Adrenal gland (tissue), 12 donors: Measurements from ENCODE around the gene EPHA6. TPM values are rescaled to one million over a fixed set of nuclear protein-coding genes. Genes with fewer than 3 reads are reported as not detected.

Source experiments
- DNase-seq, 7 donors: peaks; one replicate each; pipeline ENCODE4 v3.0.0-alpha.2; 2019 to 2020
- H3K27ac ChIP-seq, 5 donors: fragments of 200-600 bp; sonication (generic) in 4 of 5; 1 replicate in 3 of 5; 2 replicates in 2 of 5; pipeline versions ENCODE4 v1.5.1 to v1.8.0; 2016 to 2020; ENCODE audit warnings: mild to moderate bottlenecking in 1 of 5
- H3K27me3 ChIP-seq: fragments of 200-600 bp; 2 replicates; pipeline ENCODE4 v1.8.0; 2021
- H3K36me3 ChIP-seq, 2 donors: fragments of 200-600 bp; replicated peaks in 1 of 2; 1 replicate in 1 of 2; 2 replicates in 1 of 2; pipeline versions ENCODE4 v1.5.1 to v1.8.0; 2018 to 2022
- H3K4me1 ChIP-seq, 2 donors: fragments of 200-600 bp; replicated peaks in 1 of 2; 1 replicate in 1 of 2; 2 replicates in 1 of 2; pipeline versions ENCODE4 v1.5.1 to v1.8.0; 2018 to 2021
- H3K4me3 ChIP-seq, 4 donors: fragments of 200-600 bp; sonication (generic) in 3 of 4; one replicate each; pipeline ENCODE4 v1.5.1; 2016 to 2018
- H3K9me3 ChIP-seq, 3 donors: fragments of 200-600 bp; sonication (generic) in 1 of 3; replicated peaks in 1 of 3; 1 replicate in 2 of 3; 2 replicates in 1 of 3; pipeline versions ENCODE4 v1.5.1 to v1.8.0; 2016 to 2021
- CTCF ChIP-seq, 6 experiments: fragments of 450-650 bp in 4 of 6; fragments of 200-600 bp in 2 of 6; sonication (generic) in 1 of 6; IDR thresholded peaks; 1 replicate in 5 of 6; 2 replicates in 1 of 6; pipeline versions ENCODE4 v1.5.1 to v1.8.0; 2016 to 2021; ENCODE audit warnings: antibody characterized with exemption in 6 of 6, mild to moderate bottlenecking in 2 of 6, moderate library complexity in 1 of 6
- POLR2A ChIP-seq, 2 donors: fragments of 450-650 bp; IDR thresholded peaks; one replicate each; pipeline ENCODE4 v1.6.1; 2017; ENCODE audit warnings: antibody characterized with exemption in 2 of 2, mild to moderate bottlenecking in 2 of 2, moderate library complexity in 1 of 2
- WGBS, 4 donors: extraction: QIAGEN DNeasy Blood & Tissue Kit in 2 of 4; methylation state at CpG; one replicate each; pipeline versions ENCODE4 v1.1.5 to v1.1.7; 2013 to 2017; 5-methylcytosine and 5-hydroxymethylcytosine counted together
- intact Hi-C, 2 donors: fragments of 100-400 bp; cut with DNase I; formaldehyde crosslinking; loops; one replicate each; pipeline versions ENCODE4 v1.14.1 to v1.15.0; 2022 to 2023
- polyA plus RNA-seq, 3 donors: library from polyadenylated mRNA; stranded (reverse); fragments of 200-250 nt in 2 of 3; fragments of 350-450 nt in 1 of 3; fragmentation: Illumina TruSeq in 1 of 3; extraction: RNeasy Lipid Tissue Mini Kit (QIAGEN cat#74804) in 1 of 3; gene quantifications; one replicate each; pipeline ENCODE4 v1.2.3, GENCODE V29; 2013 to 2014
- total RNA-seq, 9 donors: library from RNA; depleted of rRNA in 4 of 9; stranded (reverse); fragments of >200 nt in 4 of 9; fragments of 120-200 nt in 1 of 9; fragmentation: NEBNext Ultra II Directional in 1 of 9; extraction: Animal tissue kit (Norgen Biotek cat#: 25700) in 1 of 9; gene quantifications; one replicate each; pipeline versions ENCODE4 v1.1.0 to v1.2.4, GENCODE V29; 2013 to 2023
- donor health status: healthy with polysubstance abuse.
- donor health status: Bipolar disorder and iron deficiency.
- donor health status: DM: yes; HTN: yes; CAD: no.
- donor health status: DM: no; HTN: no; CAD: no.
- donor health status: DM: no; HTN: no; CAD: no.
- donor health status: DM: yes; HTN: yes; CAD: no.

EPHA6 gene
- total and polyA plus RNA-seq, 12 donors: 0.07 to 2.1 (median 0.07) TPM; not detected in 9

- DNase-seq: no peak
- Histone ChIP-seq H3K36me3 (no peaks in the 10 kb centered on the region), H3K27me3 (no peaks in the 10 kb centered on the region), H3K27ac (no peak overlapping the region), H3K4me3 (no peak overlapping the region), H3K4me1 (no peaks in the 10 kb centered on the region), H3K9me3 (no peaks in the 10 kb centered on the region)
- intact Hi-C loops: no loop called here
- TF ChIP-seq CTCF (IDR thresholded peaks at IDR 0.05) (no peak), POLR2A (IDR thresholded peaks at IDR 0.05) (no peak)
Observed at GRCh38 chr3:97177242-97177641, 362.8 kb downstream of the EPHA6 start.

GRCh38 chr3:97181704-97182103, 367.3 kb downstream of the EPHA6 start:
- DNase-seq: no peak
- Histone ChIP-seq H3K36me3 (no peaks in the 10 kb centered on the region), H3K4me1 (no peaks in the 10 kb centered on the region), H3K4me3 (no peak overlapping the region), H3K27ac (no peak overlapping the region), H3K27me3 (no peaks in the 10 kb centered on the region), H3K9me3 (no peaks in the 10 kb centered on the region)
- intact Hi-C loops: no loop called here
- WGBS, 4 donors: 37 to 44% (median 43%) methylated on average over 3 of the region's 3 CpGs
- TF ChIP-seq POLR2A (IDR thresholded peaks at IDR 0.05) (no peak), CTCF (IDR thresholded peaks at IDR 0.05) (no peak)

GRCh38 chr3:97187771-97188170, 373.4 kb downstream of the EPHA6 start:
- H3K9me3 ChIP-seq: no peaks in the 10 kb centered on the region
- TF ChIP-seq POLR2A (IDR thresholded peaks at IDR 0.05) (no peak), CTCF (IDR thresholded peaks at IDR 0.05) (no peak)
- H3K4me3 ChIP-seq: no peak overlapping the region
- H3K27ac ChIP-seq: no peak overlapping the region
- intact Hi-C loops: no loop called here
- no peaks in the 10 kb centered on the region for H3K27me3 ChIP-seq
- DNase-seq: no peak
- H3K4me1 ChIP-seq: no peaks in the 10 kb centered on the region
- no peaks in the 10 kb centered on the region for H3K36me3 ChIP-seq

- WGBS, 4 donors: 44 to 58% (median 52%) methylated on average over 2 of the region's 2 CpGs
- no peak for DNase-seq
- TF ChIP-seq POLR2A (IDR thresholded peaks at IDR 0.05): no peak
- TF ChIP-seq CTCF (IDR thresholded peaks at IDR 0.05): no peak
Observed at GRCh38 chr3:97189835-97190234, 375.4 kb downstream of the EPHA6 start.

More at GRCh38 chr3:97189835-97190234, 375.4 kb downstream of the EPHA6 start:
- Histone ChIP-seq H3K27me3 (no peaks in the 10 kb centered on the region), H3K36me3 (no peaks in the 10 kb centered on the region), H3K4me1 (no peaks in the 10 kb centered on the region), H3K27ac (no peak overlapping the region), H3K9me3 (no peaks in the 10 kb centered on the region), H3K4me3 (no peak overlapping the region)
- intact Hi-C loops: no loop called here
